ENCODE results near the gene LENEP. TPM values are rescaled to one million over a fixed set of nuclear protein-coding genes. Genes with fewer than 3 reads are reported as not detected.

LENEP gene
- total RNA-seq, 2 experiments from 2014 or later = 0.78 to 2.3 TPM

- CTCF ChIA-PET (ENCODE audit: unreplicated experiment) = interaction anchor here (0.7 to 3.4 kb wide), 5 partner anchors 12 to 67 kb away, joined by 3 to 13 read pairs (median 4); partner anchors contain the start of gene FLAD1
- Histone ChIP-seq H2AFZ (ENCODE audit: low read length) (no peak within 1 kb of the TSS), H3K9me2 (ENCODE audit: insufficient read depth, low read length) (no peaks in the 10 kb centered on the region), H3K79me2 (ENCODE audit: insufficient read depth, low read depth, low read length) (peaks cover 44% of the 10 kb centered on the region), H3K36me3 (ENCODE audit: insufficient read depth, low read length) (peaks cover 32% of the 10 kb centered on the region), H3K4me1 (ENCODE audit: insufficient read depth, low read length, poor library complexity, severe bottlenecking) (peaks cover 69% of the 10 kb centered on the region), H4K20me1 (ENCODE audit: insufficient read depth, low read length) (0 out of 2 replicates have a peak, but pooled peaks cover 4% of the 10 kb centered on the region), H3K4me2 (ENCODE audit: low read length) (peak within 1 kb of the TSS; percentile 85), H3K27ac (ENCODE audit: low read depth, low read length, poor library complexity, severe bottlenecking) (peak within 1 kb of the TSS; percentile 87), H3K4me3 (ENCODE audit: low read depth, low read length, poor library complexity, severe bottlenecking) (peak within 1 kb of the TSS; percentile 72), H3K9me3 (ENCODE audit: low read length) (no peaks in the 10 kb centered on the region)
- POLR2A ChIA-PET = interaction anchor here (0.6 to 1.3 kb wide), 9 partner anchors 16 to 191 kb away, joined by 3 to 8 read pairs (median 4); partner anchors contain the start of genes FLAD1 and PMVK
- peak; percentile 65 for TF ChIP-seq CTCF (conservative IDR thresholded peaks at IDR 0.05; ENCODE audit: low read length)
- no peak for TF ChIP-seq EZH2phosphoT487 (IDR thresholded peaks at IDR 0.05; ENCODE audit: borderline replicate concordance, low read depth, low read length)
- DNase-seq (ENCODE audit: low spot score) = peak; percentile 92
- intact Hi-C loops (cut with micrococcal nuclease; ENCODE audit: unreplicated experiment) = no loop called here
- BruUV-seq (replicated peaks) = no TSS peak
Observed at GRCh38 chr1:154955718-154956543, 37.5 kb upstream of the LENEP start, which contains the start of gene PBXIP1. Gene PBXIP1 (minus strand): TSS chr1:154956099. CDS start chr1:154953721, 2,378 bp downstream.

- CTCF ChIA-PET (ENCODE audit: unreplicated experiment) = interaction anchor here (1.3 kb wide), 1 partner anchor 66 kb away, joined by 3 read pairs; no protein-coding TSS in a partner anchor
- Histone ChIP-seq H3K4me2 (ENCODE audit: low read length) (peak overlapping the region; percentile 85), H3K4me3 (ENCODE audit: low read depth, low read length, poor library complexity, severe bottlenecking) (peak overlapping the region; percentile 72), H3K4me1 (ENCODE audit: insufficient read depth, low read length, poor library complexity, severe bottlenecking) (peaks cover 63% of the 10 kb centered on the region), H3K9me3 (ENCODE audit: low read length) (no peaks in the 10 kb centered on the region), H3K79me2 (ENCODE audit: insufficient read depth, low read depth, low read length) (peaks cover 47% of the 10 kb centered on the region), H4K20me1 (ENCODE audit: insufficient read depth, low read length) (0 out of 2 replicates have a peak, but pooled peaks cover 4% of the 10 kb centered on the region), H3K9me2 (ENCODE audit: insufficient read depth, low read length) (no peaks in the 10 kb centered on the region), H2AFZ (ENCODE audit: low read length) (no peak overlapping the region), H3K36me3 (ENCODE audit: insufficient read depth, low read length) (peaks cover 29% of the 10 kb centered on the region), H3K27ac (ENCODE audit: low read depth, low read length, poor library complexity, severe bottlenecking) (peak overlapping the region; percentile 87)
- BruUV-seq (replicated peaks) = no TSS peak
- no peak for DNase-seq (ENCODE audit: low spot score)
- intact Hi-C loops (cut with micrococcal nuclease; ENCODE audit: unreplicated experiment) = no loop called here
- no peak for TF ChIP-seq EZH2phosphoT487 (IDR thresholded peaks at IDR 0.05; ENCODE audit: borderline replicate concordance, low read depth, low read length)
- no peak for TF ChIP-seq CTCF (conservative IDR thresholded peaks at IDR 0.05; ENCODE audit: low read length)
- POLR2A ChIA-PET = interaction anchor here (1.0 to 1.3 kb wide), 6 partner anchors 15 to 100 kb away, joined by 3 to 8 read pairs (median 4); partner anchors contain the start of genes FLAD1 and PMVK
Observed at GRCh38 chr1:154956544-154956941, 36.8 kb upstream of the LENEP start.
